GM13977 (cell line): Measurements from ENCODE around the gene YWHAB.

ENCODE experiments used
- DNase-seq: peaks from one replicate; pipeline ENCODE4 v3.0.0; 2012; ENCODE audit warnings: low spot score
- in situ Hi-C: fragments of 300-500 bp; cut with MboI; formaldehyde crosslinking; loops from one replicate; pipeline ENCODE4 v1.12.0; 2022; ENCODE audit warnings: low sequenced_read_pairs, low pct_unique_long_range_greater_than_20kb, mixed read lengths, inconsistent platforms; ENCODE audit not compliant: unreplicated experiment
- TF ChIP-seq, protein P1 (sequence below): IDR thresholded peaks from 2 replicates; pipeline ENCODE4 v1.5.1; 2012; ENCODE audit warnings: mild to moderate bottlenecking, control low read depth; ENCODE audit not compliant: insufficient read depth; ENCODE audit errors: extremely low read depth, missing control alignments

Gene YWHAB

DNA sequence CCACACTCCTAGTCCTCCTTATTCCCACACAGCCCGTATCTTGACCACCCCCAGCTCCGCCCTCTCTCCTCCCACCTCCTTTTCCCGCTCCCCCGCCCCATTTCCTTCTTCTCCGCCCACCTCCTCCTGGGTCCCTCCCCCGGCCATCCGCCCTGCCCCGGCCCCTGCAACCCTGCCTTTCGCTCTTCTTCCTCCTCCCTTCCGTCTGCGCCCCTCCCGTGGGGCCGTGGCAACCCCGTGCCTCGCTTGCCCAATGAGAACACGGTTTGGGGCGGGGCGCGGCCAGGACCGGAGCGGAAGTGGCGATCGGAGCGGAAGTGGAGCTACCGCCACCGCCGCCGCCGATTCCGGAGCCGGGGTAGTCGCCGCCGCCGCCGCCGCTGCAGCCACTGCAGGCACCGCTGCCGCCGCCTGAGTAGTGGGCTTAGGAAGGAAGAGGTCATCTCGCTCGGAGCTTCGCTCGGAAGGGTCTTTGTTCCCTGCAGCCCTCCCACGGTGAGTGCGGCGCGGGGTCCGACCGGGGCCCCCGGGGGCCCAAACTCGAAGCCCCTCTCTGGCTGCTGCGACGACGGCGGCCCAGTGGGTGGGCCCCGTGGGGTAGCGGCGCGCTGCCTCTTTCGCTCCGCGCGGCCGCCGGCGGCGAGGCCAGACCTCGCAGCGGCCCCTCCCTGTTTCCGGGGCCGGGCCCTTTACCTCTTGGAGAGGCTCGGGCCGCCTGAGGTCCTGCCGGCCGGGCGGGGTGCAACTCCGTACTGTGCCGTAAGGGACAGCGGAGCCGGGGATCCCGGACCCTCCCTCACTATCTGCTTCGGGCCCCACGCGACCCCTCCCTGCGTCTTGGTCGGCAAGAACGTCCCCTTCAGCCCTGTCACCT, at the start of gene YWHAB:
Gene YWHAB (plus strand): TSS at position 314 of the 874 bp plus-strand sequence. CDS start 15,829 bp downstream, outside the sequence.
- TF ChIP-seq, protein P1, sequence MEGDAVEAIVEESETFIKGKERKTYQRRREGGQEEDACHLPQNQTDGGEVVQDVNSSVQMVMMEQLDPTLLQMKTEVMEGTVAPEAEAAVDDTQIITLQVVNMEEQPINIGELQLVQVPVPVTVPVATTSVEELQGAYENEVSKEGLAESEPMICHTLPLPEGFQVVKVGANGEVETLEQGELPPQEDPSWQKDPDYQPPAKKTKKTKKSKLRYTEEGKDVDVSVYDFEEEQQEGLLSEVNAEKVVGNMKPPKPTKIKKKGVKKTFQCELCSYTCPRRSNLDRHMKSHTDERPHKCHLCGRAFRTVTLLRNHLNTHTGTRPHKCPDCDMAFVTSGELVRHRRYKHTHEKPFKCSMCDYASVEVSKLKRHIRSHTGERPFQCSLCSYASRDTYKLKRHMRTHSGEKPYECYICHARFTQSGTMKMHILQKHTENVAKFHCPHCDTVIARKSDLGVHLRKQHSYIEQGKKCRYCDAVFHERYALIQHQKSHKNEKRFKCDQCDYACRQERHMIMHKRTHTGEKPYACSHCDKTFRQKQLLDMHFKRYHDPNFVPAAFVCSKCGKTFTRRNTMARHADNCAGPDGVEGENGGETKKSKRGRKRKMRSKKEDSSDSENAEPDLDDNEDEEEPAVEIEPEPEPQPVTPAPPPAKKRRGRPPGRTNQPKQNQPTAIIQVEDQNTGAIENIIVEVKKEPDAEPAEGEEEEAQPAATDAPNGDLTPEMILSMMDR = no peak
- DNase-seq = peak; percentile 98
- in situ Hi-C loops = no loop called here

DNA sequence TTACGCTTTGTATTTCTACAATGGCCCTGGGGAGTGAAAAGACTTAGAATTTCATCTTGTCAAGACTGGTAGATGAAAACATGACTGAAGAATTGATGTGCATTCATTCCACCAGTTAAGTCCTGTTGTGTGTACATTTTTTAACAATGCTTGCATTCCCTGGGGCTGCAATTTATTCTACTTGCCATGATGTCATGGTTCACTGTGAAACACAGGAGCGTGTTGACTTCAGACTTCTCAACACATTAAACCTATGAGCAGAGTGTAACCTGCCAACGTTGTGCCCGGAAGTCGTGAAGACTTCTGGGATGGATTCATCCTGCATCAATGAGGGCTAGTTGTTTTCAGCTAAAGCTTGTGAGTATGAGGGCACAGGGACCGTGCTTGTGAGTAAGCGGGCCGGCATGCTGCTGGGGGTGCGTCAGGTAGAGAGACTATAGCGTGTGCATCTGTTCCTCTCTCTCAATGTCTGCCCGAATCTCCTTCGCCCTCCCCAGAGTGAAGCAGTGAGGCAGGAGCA, 48.8 kb upstream of the YWHAB start:
- no peak for DNase-seq
- TF ChIP-seq, protein P1 = no peak
- in situ Hi-C loops = no loop called here

- DNase-seq = no peak
- TF ChIP-seq, protein P1 = no peak
Observed at GRCh38 chr20:44837946-44838345, 47.6 kb upstream of the YWHAB start.

GRCh38 chr20:44838521-44838920, 47.0 kb upstream of the YWHAB start:
- in situ Hi-C loops = no loop called here
- TF ChIP-seq, protein P1 = no peak
- DNase-seq = no peak

More at GRCh38 chr20:44837946-44838345, 47.6 kb upstream of the YWHAB start:
- in situ Hi-C loops = no loop called here

DNA sequence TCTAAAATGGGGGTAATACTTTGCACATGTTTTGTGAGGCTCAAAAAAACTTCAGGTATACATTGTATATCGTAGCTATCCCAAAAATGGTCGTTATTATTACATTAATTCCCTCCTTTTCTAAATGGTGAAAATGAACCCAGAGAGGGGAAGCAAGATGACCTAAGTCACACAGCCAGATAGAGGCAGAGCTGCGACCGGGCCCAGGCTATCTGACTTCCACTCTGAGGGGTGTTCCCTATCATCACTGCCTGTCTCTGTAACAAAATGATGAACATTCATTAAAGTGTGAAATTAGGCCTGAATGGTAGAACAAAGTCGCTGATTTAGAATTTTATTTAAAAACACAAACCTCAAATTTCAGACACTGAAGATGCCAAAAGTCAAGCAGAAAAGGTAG, 46.0 kb upstream of the YWHAB start:
- in situ Hi-C loops = no loop called here
- DNase-seq = no peak
- TF ChIP-seq, protein P1 = no peak

DNA sequence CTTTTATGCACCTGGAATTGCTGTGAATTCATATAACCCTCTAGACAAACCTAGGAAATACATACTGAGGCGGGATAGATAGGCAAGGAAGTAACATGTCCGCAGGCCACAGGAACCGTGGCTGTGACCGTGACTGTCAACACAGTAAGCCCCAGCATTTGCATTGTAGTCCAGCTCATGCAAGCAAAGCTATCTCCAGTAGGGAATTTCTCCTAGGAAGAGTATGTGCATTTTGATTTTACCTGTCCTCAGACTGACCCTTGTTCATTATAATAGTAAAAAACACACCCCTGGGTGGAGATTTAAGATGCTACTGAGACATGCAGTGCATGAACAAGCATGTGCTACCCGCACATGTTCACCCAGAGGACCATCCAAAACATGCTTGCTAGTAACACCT, 44.7 kb upstream of the YWHAB start:
- TF ChIP-seq, protein P1 = no peak
- DNase-seq = no peak
- in situ Hi-C loops = no loop called here
